Activated T-helper 1 cell treated with Interleukin-2 at 50 U/mL for 16 hours (primary cell): ENCODE data around the gene BLOC1S6.

Experiments used
- DNase-seq: peaks from one replicate; pipeline ENCODE4 v3.0.0-alpha.2; 2020; ENCODE audit warnings: low read depth

BLOC1S6 gene, protein sequence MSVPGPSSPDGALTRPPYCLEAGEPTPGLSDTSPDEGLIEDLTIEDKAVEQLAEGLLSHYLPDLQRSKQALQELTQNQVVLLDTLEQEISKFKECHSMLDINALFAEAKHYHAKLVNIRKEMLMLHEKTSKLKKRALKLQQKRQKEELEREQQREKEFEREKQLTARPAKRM

DNA sequence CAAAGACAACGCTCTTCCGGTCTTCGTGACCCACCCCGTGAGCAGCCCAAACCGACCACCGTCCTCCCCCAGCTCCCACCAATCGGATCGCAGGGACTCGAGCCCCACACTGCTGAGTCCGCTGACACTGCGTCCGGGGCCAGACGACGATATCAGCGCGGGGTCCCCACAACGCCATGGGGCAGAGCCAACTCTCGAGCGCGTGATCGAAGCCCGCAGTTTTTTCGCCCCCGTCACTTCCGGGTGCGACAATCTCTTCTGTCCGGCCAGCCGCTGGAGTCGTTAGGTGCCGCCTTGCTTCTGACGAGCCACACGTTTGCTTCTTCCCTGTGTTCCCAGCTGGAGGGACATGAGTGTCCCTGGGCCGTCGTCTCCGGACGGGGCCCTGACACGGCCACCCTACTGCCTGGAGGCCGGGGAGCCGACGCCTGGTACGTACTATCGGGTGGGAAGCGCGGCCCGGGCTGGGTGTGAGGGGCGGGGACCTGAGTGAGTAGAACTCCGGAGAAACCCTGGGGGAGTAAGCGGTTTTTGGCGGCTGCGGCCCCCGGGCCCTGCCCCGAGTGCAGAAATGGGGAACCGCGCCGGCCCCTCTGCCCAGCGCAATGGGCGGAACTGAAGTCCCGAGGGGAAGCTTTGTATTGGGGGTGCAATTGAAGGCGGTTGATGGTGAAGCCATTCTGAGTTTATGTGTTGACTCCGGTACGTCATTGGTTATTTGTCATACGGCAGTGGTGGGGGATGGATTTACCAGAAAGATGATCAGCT is at the start of gene BLOC1S6:
BLOC1S6 (plus strand) TSS at position 285 of the 768 bp plus-strand sequence; CDS start at position 350, 65 bp downstream.
- peak; percentile 76 for DNase-seq

DNA sequence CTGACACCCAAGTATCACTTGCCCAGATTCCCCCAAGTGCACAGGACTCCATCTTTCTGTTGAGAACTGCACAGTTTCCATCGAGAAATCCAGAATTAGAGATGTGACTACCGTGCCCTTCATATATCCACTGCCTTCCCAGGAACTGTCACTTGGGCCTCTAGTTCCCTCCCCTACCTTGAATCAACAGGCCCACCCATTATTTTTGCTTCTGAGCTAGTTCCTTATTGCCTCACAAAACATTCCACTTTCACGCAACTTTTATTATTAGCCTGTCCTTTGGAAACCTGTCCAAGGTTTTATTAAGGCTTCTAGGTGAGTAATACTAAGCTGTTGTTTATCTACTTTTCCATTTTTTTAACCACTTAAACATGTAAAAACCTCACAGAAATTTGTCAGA is 47.5 kb upstream of the BLOC1S6 start:
- no peak for DNase-seq

DNA sequence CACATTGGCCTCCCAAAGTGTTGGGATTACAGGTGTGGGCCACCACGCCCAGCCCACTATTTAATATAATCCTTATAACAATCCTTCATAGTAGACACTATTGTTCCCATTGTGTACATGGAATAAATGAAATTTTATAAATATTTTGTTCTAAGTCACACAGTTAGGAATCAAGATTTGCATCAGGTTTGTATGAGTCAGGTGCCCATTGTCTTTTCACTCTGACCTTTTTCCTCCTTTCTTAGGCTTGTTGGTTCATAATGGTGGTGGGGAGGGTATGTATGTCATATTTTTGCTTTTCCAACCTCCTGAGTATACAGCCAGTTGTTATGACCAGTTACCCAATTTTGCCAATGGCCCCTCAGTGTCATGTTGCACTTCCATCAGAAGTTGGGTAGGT is 46.6 kb upstream of the BLOC1S6 start:
- no peak for DNase-seq

DNA sequence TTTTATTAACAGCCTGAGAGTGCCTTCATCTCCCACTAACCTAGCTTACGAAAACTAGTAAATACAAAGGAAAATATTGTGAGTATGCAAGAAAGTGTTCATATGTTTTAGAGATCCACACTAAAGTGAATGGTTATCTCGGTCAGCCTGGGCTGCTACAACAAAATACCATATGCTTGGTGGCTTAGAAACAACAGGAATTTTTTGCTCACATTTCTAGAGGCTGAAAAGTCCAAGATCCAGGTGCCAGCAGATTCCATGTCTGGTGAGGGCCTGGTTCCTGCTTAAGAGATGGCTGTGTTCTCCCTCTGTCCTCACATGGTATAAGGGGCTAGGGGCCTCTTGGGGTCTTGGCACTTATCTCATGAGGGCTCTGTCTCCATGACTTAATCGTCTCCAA is 44.1 kb upstream of the BLOC1S6 start:
- DNase-seq, result no peak

DNA sequence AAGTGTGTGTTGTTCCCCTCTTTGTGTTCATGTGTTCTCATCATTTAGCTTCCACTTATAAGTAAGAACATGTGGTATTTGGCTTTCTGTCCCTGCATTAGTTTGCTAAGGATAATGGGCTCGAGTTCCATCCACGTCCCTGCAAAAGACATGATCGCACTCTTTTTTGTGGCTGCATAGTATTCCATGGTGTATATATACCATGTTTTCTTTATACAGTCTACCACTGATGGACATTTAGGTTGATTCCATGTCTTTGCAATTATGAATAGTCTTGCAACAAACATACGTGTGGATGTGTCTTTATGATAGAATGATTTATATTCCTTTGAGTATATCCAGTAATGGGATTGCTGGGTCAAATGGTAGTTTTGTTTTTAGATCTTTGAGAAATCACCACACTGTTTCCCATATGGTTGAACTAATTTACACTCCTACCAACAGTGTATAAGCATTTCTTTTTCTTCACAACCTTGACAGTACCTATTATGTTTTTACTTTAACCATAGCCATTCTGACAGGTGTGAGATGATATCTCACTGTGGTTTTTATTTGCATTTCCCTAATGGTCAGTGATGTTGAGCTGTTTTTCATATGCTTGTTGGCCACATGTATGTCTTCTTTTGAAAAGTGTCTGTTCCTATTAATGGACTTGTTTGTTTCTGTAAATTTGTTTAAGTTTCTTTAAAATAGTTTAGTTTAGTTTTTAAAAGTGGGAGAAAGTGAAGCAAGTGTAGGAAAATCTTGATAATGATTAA is 42.7 kb upstream of the BLOC1S6 start:
- no peak for DNase-seq

DNA sequence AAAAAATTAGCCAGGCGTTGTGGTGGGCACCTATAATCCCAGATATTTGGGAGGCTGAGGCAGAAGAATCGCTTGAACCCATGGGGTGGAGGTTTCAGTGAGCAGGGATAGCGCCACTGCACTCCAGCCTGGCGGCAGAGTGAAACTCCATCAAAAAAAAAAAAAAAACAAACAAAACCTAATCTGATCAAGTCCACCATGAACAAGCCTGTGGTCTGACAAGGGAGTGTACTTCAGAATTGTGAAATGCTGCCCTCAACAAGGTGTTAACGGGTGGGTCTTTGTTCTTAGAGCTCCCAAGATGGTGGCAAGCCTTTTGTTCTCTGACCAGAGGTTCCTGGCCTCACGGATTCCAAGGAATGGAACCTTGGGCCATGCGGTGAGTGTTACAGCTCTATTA is 40.4 kb upstream of the BLOC1S6 start:
- no peak for DNase-seq

DNA sequence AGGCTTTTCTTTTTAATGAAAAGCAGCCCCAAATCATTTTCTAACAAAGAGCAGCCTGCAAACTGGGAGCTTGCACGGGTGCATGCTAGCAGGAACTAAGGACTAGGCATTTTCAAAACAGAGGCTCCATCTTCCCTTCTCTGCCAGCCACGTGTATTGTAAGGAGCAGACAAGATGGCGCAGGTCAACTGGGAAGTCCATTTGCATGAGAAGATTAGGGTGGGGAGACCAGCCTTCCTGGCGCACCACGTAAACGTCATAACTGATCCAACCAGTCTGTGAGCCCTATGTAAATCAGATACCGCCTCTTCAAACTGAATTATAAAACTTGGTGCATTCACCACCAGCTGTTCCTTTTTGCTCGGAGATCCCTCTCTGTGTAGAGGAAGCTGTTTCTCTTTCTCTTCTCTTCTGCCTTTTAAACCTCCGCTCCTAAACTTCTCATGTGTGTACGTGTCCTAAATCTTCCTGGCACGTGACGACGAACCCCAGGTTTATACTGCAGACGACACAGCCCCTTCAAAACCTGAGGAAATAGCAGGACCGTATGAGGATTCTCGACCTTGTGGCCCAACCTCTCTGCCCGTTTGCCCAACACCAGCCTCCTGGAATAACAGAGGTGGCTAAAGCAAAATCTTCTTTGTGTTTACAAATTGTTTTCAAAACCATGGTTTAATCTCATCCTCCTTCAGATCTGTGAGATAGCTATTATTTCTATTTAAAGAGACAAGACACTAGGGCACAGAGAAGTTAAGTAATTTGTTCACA is 38.2 kb upstream of the BLOC1S6 start:
- no peak for DNase-seq

DNA sequence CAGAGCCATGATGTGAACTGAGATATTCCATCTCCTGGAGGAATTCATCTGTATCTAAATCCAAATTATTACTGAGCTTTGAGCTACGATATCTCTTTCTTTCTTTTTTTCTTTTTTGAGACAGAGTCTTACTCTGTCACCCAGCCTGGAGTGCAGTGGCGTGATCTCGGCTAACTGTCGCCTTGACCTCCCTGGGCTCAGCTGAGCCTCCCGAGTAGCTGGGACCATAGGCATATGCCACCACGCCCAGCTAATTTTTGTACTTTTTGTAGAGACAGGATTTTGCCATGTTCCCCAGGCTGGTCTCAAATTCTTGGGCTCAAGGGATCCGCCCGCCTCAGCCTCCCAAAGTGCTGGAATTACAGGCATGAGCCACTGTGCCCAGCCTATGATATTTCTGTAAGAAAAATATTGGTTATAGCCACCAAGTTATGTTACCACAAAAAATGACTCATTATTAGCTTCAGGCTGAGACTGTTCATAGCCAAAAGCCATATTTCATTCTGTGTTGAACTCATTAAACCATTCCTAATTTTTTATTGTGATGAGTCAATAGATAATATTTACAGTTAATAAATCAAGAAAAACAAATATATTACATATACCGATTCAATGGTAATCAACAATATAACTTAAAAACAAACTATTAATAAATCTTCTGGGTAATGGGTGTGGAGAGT is 37.5 kb upstream of the BLOC1S6 start:
- no peak for DNase-seq

DNA sequence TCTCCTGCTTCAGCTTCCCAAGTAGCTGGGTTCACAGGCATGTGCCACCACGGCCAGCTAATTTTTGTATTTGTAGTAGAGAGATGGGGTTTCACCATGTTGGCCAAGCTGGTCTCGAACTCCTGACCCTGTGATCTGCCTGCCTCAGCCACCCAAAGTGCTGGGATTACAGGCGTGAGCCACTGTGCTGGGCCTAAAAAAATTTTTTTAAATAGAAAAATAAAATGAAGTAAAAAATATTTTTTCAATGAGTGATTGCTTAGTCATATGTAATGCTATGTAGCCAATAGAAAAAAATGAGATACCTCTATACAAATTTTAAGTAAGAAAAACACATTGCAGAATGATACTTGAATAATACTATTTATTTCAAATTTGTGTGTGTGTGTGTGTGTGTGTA is 36.7 kb upstream of the BLOC1S6 start:
- no peak for DNase-seq

DNA sequence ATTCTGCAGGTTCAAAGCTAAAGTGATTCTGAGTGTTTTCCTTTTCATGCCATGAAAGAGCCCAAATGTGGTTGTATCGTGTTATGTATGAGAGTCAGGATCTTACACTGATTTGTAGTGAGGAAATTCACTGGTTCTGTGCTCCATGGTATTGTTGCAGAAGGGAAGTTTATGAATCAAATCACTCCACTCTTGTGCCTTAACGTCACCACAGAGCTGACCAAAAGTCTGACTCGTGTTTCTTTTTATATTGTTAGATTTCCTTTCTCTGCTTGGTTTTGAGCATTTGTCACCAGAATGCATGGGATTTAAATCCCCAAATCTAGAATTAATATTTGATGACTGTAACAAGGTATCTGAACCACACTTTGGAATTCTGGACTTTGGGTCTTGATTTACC is 35.5 kb upstream of the BLOC1S6 start:
- no peak for DNase-seq

DNA sequence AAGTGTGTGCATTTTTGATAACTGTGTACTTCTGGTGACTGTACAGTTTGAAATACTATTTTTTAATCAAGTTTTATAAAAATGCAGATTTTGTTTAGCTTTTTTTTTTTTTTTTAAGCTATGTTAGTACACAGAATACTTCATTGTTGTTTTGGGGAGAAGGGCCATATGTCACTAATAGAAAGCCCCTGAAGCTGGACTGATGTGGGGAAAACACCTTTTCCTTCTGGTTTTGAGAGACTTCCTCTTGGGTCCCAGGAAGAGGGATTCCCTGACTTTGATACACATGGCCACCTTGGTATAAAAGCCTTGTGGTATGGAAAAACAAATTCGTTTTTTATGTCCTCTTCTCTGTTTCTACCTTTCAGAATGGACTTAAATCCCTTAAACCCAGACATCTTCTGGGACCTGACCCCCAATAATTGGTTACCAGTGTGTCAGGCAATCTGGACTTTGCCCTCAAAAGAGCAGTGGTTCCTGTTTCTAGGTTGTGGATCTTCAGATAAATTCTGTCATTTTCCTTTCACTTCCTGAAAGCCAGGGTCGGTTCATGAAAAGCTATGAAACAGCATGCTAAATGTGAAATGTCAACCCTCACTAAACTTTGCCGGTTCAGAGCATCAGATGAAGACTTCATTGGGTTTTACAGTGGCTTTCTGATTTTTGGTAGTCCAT is 31.1 kb upstream of the BLOC1S6 start:
- no peak for DNase-seq

DNA sequence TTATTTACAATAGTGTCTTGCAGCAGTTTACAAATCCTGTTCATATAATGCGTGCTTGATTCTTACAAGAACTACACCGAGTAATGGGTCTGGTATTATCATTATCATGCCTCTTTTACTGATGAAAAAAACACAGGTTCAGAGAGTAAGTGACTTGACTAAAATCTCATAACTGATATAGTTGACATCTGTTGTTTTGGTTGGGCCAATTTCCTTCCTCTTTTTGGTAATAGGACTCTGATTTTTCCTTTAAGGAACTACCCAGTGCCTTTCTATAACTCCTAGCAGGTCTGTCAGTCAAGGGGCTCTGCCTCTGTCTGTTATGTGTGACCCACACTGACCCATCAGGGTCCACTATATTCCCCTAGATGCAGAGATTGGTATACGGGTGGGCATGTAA is 14.6 kb upstream of the BLOC1S6 start:
- DNase-seq, result no peak

DNA sequence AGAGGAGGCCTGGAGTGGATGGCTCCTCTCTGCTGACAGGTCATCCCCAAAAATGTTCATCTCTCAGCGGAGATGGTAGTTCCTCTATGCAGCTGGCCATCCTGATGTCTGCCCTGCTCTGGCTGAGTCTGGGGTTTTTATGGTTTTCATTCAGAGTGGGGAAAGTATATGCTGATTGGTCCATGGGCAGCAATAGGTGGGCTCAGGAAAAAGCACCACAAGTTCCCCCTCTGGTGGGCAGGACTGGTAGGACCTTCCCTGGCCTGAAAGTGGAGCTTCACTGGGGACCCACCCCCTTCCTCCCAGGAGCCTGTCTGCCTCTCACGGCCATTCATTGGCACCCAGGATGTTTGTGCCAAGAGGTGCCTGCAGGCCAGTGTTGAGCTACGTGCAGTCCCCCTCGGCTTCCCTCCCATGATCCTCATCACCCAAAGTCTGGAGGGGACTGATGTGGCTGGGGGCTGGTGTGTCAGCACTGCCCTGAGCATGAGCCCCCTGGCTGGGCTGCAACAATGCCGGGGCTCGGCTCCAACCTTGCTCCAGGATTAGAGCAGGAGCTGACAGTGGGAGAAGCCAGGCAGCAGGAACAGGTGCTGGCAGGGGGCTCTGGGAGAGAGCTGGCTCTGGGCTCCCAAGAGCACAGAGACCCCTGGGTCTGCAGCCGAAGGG is 13.1 kb upstream of the BLOC1S6 start:
- DNase-seq, result no peak

DNA sequence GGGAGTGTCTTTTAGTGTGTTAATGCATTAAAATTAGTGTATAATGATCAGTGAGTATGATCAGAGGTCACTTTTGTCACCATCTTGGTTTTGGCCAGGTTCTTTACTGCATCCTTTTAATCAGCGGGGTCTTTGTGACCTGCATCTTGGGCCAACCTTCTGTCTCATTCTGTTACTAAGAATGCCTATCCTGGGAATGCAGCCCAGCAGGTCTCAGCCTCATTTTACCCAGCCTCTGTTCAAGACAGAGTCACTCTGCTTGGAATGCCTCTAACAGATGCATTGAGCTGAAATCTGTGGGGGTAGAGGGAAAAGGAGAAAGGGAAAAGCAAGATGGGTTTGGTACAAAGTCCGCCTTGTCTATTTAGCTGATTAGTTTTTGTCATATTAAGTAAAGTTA is 5.3 kb upstream of the BLOC1S6 start:
- DNase-seq, result no peak

DNA sequence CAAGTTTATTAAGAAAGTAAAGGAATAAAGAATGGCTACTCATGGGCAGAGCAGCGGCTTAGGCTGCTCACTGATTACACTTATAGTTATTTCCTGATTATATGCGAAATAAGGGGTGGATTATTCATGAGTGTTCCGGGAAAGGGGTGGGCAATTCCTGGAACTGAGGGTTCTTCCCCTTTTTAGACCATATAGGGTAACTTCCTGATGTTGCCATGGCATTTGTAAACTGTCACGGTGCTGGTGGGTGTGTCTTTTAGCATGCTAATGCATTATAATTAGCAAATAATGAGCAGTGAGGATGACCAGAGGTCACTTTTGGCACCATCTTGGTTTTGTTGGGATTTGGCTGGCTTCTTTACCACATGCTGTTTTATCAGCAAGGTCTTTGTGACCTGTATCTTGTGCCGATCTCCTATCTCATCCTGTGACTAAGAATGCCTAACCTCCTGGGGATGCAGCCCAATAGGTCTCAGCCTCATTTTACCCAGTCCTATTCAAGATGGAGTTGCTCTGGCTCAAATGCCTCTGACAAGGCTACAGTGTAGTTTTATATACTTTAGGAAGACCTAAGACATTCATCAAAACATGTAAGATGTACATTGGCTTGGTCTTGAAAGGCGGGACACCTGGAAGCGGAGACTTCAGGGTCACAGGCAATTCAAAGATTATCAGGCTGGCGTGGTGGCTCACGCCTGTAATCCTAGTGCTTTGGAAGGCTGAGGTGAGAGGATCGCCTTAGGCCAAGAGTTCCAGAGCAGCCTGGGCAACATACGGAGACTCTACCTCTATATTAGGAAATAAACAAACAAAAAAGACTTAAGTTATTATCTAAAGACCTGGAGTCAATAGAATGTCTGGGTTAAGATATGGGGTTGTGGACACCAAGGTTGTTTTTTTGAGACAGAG is 3.2 kb upstream of the BLOC1S6 start:
- DNase-seq, result no peak

DNA sequence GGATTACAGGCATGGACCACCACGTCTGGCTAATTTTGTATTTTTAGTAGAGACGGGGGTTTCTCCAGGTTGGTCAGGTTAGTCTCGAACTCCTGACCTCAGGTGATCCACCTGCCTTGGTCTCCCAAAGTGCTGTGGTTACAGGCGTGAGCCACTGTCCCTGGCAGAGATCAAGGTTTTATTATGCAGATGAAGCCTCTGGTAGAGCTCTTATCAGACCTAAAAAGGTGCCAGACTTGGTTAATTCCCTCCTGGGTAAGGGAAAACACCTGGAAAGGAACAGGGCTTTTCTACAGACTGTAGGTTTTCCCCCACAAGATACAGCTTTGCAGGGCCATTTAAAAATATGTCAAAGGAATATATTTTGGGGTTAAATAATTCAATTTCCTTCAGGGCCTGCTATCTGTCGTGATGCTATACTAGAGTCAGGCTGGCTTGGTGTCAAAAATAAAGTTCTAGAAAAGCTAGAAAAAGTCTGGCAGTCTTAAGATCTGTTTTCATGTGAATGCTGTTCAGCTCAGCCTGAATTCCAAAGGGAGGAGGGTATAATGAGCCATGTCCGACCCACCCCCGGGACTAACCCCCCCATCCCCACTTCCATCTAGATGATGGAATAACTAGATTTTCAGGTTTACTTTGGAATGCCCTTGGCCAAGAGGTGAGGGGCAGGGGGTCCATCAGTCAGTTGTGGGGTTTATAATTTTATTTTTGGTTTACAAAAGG is 1.9 kb upstream of the BLOC1S6 start:
- DNase-seq, result no peak

DNA sequence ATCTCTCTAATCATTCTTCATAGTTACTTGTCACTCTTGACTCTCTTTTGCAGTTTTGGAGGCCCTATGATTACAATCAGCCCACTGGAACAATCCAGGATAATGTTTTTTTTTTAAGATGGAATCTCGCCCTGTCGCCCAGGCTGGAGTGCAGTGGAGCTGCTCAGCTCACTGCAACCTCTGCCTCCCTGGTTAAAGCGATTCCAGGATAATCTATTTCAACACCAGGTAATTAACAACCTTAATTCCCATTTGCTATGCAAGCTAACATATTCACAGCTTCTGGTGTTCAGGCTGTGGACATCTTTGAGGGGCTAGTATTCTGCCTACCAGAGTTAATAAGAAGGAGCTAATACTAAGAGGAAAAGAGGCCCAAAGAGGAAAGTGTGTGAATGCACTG is 1.1 kb upstream of the BLOC1S6 start:
- no peak for DNase-seq

DNA sequence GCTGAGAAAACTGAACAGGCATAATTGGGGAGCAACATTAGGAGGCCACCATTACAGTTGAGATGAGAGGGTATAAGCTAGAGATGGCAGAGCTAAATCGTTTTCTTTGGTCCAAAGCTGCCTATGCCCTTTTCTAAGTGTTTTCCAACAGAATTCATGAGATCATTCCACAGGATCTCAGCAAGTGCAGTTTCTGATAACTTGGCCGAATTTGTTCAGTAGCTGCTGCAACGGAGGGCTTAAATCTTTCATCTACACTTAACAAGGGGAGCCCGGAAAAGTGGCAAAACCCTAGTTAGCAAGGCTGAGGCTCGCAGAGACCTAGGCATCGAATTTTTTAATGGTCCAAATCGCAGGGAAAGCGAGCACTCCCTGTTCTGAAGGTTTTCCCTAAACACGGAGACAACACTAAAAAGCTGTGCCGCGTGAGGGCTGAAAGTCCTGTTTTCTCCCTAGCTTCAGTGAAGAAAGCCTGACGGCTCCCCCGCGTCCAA is 531 bp upstream of the BLOC1S6 start:
- DNase-seq, result no peak

DNA sequence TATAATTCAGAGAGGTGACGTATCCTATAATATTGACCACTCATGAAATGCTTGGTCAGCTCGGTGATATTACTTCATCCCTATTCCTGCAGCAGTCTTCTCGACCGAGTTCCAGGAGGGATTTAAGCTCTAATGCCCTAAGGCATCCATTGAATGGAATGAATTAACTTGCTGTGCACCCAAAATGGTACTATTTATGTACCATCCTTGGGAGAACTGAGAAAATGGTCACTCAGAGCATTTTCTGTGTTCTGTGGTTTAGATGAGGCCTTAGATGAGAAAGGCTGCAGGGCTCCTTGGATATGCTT is 638 bp downstream of the BLOC1S6 start:
- no peak for DNase-seq
